GM12864 (cell line): ENCODE measurements around the gene SGCE.

Source experiments
- DNase-seq: peaks from one replicate; pipeline ENCODE4 v3.0.0-alpha.2; 2011; ENCODE audit warnings: low read depth
- H3K4me3 ChIP-seq: 2 replicates; pipeline ENCODE4 v1.5.1; 2011; ENCODE audit warnings: mild to moderate bottlenecking, low read depth, low read length, control low read depth
- TF ChIP-seq, protein P1 (sequence below): IDR thresholded peaks from 2 replicates; pipeline ENCODE4 v1.5.1; 2011; ENCODE audit warnings: low read depth, mild to moderate bottlenecking, moderate library complexity, low read length, control low read depth, inconsistent platforms; ENCODE audit errors: missing control alignments

SGCE gene

DNA sequence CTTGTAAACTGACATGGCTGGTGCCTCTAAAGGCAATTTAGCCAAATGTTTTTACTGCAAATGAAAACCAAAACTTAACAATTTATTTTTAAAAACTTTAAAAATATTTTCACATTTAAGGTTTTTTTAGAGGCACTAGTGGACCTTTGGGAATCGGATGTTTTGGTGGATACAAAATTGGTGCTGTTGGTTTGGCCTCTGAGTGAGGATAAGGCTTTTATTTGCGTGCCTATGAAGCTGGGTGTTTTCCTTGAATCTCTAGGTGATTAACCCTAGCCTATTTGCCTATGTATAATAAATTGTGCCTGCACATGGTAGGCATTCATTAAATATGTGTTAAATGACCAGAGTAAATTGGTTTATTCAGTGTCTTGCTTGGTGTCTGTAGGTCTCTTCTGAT lies 2.9 kb upstream of the SGCE start:
- TF ChIP-seq, protein P1, sequence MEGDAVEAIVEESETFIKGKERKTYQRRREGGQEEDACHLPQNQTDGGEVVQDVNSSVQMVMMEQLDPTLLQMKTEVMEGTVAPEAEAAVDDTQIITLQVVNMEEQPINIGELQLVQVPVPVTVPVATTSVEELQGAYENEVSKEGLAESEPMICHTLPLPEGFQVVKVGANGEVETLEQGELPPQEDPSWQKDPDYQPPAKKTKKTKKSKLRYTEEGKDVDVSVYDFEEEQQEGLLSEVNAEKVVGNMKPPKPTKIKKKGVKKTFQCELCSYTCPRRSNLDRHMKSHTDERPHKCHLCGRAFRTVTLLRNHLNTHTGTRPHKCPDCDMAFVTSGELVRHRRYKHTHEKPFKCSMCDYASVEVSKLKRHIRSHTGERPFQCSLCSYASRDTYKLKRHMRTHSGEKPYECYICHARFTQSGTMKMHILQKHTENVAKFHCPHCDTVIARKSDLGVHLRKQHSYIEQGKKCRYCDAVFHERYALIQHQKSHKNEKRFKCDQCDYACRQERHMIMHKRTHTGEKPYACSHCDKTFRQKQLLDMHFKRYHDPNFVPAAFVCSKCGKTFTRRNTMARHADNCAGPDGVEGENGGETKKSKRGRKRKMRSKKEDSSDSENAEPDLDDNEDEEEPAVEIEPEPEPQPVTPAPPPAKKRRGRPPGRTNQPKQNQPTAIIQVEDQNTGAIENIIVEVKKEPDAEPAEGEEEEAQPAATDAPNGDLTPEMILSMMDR: no peak
- no peak for DNase-seq
- H3K4me3 ChIP-seq: no peak overlapping the region; the same call in 1 of the 2 replicates

DNA sequence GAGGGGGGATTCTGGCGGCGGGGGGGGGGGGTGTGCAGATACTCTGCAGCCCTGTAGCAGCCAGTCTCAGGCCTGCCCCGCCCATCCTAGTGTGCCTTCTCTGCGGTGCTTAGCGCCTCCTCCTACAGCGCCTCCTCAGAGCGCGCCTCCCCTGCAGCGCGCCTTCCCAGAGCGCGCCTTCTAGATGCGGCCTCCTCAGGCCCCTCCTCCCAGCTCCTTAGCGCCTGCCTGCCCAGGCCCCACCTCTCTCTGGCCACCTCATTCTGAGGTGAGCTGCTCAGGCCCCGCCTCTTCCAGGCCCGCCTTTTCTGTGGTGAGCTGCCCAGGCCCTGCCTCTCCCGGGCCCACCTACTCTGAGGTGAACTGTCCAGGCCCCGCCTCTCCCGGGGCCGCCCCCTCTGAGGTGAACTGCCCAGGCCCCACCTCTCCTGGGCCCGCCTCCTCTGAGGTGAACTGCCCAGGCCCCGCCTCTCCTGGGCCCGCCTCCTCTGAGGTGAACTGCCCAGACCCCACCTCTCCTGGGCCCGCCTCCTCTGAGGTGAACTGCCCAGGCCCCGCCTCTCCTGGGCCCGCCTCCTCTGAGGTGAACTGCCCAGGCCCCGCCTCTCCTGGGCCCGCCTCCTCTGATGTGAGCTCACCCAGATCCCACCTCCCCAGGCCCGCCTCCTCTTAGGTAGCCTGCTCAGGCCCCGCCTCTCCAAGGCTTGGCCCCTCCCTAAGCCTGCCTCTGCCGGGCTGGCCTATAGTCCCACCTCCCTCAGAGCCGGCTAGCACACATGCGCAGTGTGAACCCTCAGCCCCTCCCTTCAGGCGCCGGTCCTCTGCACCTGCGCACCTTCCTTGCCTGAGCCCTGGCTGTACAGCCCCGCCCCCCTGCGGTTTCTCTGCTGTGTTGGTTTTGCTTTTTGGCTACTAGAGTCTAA lies 2.1 kb upstream of the SGCE start:
- TF ChIP-seq, protein P1: no peak

DNA sequence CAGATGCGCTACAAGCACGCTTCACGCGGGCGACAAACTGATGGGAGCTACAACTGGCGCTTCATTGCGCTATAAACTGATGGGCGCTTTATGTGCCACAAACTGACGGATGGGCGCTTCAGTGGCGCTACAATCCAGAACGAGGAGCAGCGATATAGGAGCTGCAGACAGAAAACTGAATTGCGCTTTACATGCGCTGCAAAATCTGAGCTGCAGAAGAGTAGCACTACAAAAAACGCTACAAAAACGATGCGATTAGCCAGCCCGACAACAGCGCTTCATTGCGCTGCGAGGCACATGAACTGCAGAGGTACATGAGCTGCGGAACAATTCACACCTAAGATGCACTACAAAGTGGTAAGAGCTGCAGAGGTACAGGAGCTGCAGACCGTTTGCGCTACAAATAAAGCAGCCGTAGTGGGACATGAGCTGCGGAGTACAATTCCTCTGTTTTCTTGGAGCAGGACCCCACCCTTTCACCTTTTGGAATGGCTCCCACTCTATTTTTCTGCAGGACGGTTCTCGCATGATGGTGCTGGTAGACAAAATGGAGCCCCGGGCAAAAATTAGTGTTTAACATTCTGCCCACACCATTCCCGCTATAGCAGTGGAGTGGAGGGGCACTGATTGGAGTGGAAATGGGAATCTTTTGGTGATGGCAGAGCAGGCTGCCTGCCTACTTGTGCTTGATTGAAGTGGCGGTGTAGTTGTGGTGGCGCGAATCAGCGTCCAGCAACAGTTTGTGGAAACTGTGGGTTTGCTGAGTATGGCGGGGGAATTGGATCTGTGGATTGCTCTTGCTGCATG lies 1.2 kb upstream of the SGCE start:
- DNase-seq: no peak
- TF ChIP-seq, protein P1: no peak
- peak overlapping the region; percentile 59 for H3K4me3 ChIP-seq

More for the DNA sequence above, 2.1 kb upstream of the SGCE start:
- DNase-seq: peak; percentile 85
- peak overlapping the region; percentile 59; the same call in 1 of the 2 replicates for H3K4me3 ChIP-seq

DNA sequence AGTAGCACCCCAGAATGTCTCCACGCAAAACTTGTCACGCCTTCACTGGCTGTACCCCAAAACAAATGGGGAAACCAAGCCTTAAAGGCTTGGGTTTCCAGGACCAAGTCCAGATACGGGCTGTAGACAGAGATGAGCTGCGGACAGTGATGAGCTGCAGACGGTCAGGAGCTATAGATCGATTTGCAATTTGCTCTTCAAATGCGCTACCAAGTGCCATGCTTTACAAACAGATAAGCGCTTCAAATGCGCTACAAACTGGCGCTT lies 658 bp upstream of the SGCE start:
- TF ChIP-seq, protein P1: no peak
- DNase-seq: no peak
- peak overlapping the region; percentile 59 for H3K4me3 ChIP-seq

DNA sequence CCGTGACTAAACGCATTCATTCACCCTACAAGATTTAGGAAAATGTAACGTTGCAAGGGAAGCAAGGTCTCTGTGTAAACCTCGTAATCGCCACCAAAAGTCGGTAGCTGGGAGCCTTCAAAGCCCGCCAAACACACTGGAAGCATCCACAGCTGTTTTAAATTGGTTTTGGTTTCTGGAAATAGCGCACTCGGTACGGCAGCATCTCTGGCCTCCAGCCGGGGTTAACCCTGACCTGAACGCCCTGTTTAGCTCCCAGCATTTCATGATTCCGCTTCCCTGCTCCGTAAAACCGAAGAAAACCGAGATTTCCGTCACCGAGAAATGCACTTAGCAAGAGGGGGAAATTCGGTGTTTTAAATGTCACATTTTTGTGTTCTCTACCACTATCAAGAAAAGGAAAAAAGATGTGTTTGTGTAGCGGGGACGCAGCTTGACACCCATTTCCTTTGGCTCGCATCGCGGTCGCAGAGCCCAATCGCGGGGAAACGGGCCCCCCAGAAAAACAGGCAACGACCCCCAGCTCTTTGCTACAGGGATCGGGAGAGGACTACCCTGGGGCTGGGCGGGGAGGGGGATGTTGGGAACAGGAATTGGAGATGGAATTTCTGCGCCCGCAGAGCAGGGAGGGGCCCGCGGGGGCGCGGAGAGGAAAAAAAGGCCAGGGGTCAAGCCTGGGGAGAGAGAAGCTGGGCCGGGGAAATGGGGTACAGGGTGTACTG lies 646 bp downstream of the SGCE start:
- H3K4me3 ChIP-seq: peak overlapping the region; percentile 43
- TF ChIP-seq, protein P1: no peak
- no peak for DNase-seq

DNA sequence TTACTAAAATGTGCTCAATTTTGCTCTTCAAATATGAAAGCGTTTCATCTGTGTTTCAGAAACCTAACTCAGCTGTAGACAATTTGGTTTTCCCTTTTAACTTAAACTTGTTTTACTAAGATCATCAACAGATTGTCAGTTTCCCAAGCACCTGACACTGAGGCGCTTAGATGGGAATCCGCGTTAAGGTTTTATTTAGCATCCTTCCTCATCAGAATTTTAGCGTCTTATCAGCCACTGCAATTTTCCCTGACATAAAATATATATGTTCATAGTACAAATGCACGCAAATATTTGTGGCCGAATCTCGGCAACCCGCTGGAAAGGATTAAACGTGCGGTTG lies 1.2 kb downstream of the SGCE start:
- TF ChIP-seq, protein P1: no peak
- no peak for DNase-seq
- peak overlapping the region; percentile 43 for H3K4me3 ChIP-seq
